GM21360 (cell line): ENCODE data around the gene FUBP3.
"Not testable (repeated sequence)": the region's sequence is repeated elsewhere in the genome, so short reads cannot be mapped to it uniquely, and the experiment has no call there.

ENCODE experiments used
- ATAC-seq: cut with Tn5 transposase; IDR thresholded peaks from one replicate; pipeline ENCODE4 v1.9.1; 2021; ENCODE audit warnings: mild to moderate bottlenecking, moderate library complexity; ENCODE audit not compliant: unreplicated experiment

Gene FUBP3

DNA sequence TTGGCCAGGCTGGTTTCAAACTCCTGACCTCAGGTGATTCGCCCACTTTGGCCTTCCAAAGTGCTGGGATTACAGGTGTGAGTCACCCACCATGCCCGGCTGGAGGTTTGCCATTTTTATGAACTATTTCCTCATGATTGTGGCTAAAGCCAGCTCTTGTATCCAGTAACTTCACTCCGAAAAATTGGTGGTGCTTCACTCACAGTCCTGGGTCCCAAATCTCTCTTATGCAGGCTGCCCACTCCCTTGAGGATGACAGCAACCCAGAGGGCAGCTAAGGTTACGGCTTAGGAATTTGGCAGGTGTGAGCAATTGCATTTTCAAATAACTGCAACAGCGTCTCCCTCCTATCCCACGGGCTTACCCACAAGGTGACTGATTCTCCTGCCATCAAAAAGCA is 23.4 kb upstream of the FUBP3 start:
- no peak for ATAC-seq

GRCh38 chr9:130556396-130557076 is 22.8 kb upstream of the FUBP3 start:
- ATAC-seq, result no peak

- ATAC-seq, result no peak
These were observed 22.3 kb upstream of the FUBP3 start for GRCh38 chr9:130557077-130557468.

DNA sequence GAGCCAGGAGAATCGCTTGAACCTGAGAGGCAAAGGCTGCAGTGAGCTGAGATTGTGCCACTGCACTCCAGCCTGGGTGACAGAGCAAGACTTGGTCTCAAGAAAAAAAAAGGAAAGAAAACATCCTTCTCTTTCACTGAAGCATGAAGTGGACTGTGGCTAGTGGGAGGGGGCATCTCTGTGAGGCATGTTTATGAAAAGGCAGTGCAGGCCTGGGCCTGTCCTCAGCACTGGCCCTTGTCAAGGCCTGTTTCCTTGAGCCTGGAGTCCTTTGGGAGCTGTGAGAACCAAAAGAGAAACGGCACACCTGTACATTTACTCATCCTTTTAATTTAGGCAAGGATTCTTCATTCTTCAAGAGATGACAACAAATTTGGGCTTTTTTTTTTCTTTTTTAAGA is 18.3 kb upstream of the FUBP3 start:
- no peak for ATAC-seq

GRCh38 chr9:130562525-130562924 is 16.9 kb upstream of the FUBP3 start:
- not testable (repeated sequence) for ATAC-seq

GRCh38 chr9:130563797-130564196 is 15.6 kb upstream of the FUBP3 start:
- no peak for ATAC-seq

DNA sequence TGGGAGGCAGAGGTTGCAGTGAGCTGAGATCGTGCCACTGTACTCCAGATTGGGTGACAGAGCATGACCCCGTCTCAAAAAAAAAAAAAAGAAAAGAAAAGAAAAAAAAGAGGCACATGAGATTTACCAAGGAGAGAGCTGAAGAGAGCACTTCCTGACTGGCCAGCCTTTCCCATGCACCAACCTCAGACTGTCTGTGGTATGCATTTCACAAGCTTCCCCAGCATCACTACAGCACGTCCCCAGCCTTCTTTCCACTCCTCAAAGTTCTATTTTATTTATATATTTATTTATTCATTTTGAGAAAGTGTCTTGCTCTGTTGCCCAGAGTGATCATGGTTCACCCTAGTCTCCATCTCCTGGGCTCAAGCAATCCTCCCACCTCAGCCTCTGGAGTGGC is 13.6 kb upstream of the FUBP3 start:
- ATAC-seq, result no peak

- ATAC-seq, result no peak
These were observed 9.2 kb upstream of the FUBP3 start for GRCh38 chr9:130570208-130570607.

DNA sequence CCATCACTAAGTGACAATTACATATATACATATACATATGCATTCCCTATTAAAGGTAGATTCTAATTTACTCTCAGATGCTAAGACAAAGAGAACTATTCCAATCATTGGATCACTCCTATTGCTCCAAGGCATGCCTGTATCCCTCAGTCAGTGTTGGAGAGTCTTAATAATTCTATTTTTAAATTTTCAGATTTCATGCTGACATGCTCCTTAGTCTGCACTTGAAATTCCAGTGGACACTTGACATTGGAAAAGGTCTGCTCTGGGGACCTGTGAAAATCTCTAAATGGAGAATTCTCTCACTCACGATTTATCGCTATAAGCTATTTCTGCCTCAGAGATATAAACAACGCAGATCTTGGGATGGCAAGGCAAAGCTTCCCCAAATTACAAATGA is 3.9 kb upstream of the FUBP3 start:
- ATAC-seq, result no peak

DNA sequence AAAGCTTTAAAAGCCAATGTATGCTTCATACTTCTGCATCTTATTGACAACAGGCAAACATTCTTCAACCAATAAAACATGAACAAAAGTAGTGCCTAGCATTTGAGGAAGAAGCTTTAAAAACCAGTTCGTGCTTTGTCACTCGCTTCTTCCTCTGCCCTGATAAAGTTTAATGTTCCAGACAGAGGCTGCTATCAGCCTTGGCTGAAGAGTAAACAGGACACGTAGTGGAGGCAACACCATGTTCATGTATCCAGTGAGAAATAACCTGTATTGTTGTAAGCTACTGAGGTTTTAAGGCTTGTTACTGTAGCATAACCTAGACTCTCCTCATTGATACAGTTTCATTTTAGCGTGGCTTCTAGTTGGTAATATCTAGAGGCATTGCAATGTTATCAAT is 3.2 kb upstream of the FUBP3 start:
- no peak for ATAC-seq

DNA sequence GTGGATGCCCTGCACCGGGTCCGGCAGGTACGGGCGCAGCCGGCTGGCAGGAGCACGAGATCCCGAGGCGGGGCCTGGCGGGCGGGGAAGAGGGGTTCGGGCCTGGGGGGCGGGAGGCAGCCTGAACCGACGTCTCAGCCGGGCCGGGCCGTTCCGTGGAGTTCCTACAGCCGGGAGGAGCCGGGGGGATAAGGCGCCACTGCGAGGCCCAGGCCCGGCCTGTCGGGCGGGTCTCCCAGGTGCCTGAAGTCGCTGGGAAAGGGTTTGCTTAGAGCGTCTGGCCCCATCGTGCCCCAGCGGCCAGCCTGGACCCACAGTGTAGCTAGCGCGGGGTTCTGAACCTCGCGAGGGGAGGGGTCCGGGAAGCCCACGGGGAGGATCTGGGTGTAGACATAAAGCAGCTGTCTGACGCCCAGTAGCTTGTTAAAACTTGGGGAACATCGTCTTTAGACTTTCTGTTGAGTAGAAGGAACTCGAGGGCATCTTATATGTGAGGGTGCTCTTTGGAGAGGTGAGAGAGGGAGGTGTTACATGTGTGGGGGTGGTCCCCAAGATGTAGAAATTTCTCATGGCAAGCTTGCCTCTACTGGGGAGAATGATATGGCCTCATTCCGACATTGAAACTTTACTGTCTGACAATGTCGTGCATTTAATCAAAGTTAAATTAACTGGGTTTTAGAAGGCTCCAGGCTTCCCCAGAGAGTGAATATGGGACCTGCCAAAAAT is 524 bp downstream of the FUBP3 start:
- ATAC-seq, result peak; percentile 6

- ATAC-seq, result no peak
These were observed 2.4 kb downstream of the FUBP3 start for GRCh38 chr9:130581766-130582165.

DNA sequence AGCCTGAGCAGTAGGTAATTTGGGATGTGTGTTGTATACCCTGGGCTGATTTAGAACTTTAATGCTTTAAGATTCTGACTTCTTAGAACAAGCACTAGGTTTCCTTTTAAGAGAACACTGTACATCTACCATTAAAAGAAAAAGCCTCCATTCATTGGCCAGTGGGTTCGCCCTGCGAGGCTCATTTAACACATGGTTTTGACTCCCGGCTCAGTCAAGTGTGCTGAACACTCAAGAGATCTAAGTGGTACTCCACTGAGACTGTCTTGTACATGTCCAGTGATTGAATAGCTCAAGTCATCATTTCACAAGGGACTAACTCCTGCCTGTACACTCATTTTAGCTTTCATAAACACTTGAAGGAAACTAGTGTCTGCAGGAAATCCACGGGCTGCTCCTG is 3.9 kb downstream of the FUBP3 start:
- ATAC-seq, result no peak

DNA sequence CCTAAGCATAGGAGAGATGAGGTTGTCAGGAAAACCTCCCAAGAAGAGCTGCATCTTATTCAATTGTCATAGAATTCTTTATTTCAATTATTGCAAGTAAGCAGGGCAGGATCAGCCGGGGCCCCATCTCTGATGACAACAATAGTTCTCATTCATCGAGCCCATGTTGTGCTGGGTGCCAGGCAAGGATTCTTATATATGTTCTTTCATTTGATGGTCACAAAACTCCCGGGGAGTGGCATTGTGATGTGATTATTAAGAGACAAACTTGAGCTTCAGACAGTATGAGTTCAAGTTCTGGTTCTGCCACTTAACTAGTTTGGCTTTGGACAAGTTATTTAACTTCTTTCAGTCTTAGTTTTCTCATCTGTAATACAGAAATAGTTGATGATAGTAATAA is 8.5 kb downstream of the FUBP3 start:
- ATAC-seq, result no peak

- no peak for ATAC-seq
These were observed 9.0 kb downstream of the FUBP3 start for GRCh38 chr9:130588416-130588815.

DNA sequence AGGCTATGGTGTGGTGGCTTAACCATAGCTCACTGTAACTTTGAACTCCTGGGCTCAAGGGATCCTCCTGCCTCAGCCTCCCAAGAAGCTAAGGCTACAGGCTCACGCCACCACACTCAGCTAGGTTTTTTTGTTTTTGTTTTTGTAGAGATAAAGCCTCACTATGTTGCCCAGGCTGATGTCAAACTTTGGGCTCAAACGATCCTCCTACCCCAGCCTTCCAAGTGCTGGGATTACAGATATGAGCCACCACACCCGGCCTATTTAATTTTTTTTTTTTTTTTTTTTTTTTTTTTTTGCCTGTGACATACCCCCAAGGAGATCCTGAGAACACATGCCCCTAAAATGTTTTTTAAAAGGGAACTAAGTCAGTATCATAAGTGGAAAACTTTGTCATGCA is 10.4 kb downstream of the FUBP3 start:
- ATAC-seq, result no peak

- ATAC-seq, result no peak
These were observed 10.9 kb downstream of the FUBP3 start for GRCh38 chr9:130590305-130590704.

GRCh38 chr9:130593020-130593419 is 13.6 kb downstream of the FUBP3 start:
- no peak for ATAC-seq

DNA sequence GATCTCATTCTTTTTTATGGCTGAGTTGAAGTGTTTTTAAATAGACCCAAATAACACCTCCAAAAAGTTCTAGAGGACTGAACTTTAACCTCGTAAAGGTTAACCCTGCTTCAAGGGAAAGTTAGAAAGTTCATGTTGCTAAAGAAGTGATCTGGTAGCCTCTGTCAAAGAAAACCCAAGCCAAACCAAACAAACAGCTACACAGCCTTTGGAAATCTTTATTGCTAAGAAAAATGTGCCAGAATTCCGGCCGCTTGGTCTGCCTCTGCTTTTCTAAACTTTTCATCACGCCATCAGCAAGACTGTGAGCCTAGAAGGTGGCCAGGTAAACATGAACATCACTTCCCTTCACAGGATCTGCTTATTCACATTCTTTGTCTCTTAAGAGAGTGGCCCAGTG is 17.9 kb downstream of the FUBP3 start:
- ATAC-seq, result no peak

DNA sequence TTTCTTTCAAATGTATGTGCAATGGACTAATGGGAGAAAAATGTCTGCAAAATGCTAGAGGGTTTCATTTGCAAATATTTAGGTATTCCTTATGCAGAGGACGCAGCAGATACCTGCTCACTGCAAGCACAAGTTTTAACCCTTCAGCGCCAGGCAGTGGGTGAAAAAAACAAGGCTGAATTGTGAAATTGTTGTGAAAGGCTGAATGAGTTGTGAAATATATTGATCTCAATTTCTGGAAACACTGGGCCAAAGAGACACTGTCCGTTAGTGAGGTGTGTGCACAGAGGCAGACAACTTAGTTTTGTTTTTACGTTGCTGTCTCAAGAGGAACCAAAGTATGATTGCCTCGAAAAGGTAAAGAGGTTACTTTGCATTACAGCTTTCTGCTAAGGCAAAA is 18.8 kb downstream of the FUBP3 start:
- no peak for ATAC-seq

DNA sequence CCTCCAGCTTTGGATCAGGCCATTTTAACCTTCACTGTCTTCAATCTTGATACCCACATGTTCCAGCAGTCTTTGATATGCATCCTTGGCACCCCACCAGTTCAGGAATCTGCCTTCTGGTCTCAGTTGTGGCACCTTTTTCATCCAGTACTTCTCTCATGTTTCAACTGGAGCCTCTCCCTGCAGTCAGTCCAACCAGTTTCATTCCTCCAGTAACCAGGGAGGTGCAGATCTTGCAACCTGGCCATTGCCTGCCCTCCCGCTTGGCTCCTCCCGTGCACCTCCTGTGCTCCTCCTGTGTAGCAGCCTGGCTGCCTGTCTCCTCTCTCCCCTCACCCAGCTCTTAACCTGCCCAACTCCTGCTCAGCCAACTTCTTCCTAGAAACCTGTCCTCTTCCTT is 20.2 kb downstream of the FUBP3 start:
- ATAC-seq, result no peak

GRCh38 chr9:130601100-130601499 is 21.7 kb downstream of the FUBP3 start:
- no peak for ATAC-seq

GRCh38 chr9:130604295-130604694 is 24.9 kb downstream of the FUBP3 start:
- ATAC-seq, result no peak
